Hepatocyte (in vitro differentiated cells): Measurements from ENCODE around the gene MLPH.

ENCODE experiments used
- EZH2 ChIP-seq: fragments of 200-600 bp; sonication (generic); IDR thresholded peaks from 2 replicates; pipeline ENCODE4 v1.6.1; 2016; ENCODE audit warnings: antibody characterized with exemption, mild to moderate bottlenecking, borderline replicate concordance
- TF ChIP-seq, protein P1 (sequence below): fragments of 200-600 bp; sonication (generic); IDR thresholded peaks from 2 replicates; pipeline ENCODE4 v1.5.1; 2016; ENCODE audit warnings: antibody characterized with exemption, mild to moderate bottlenecking; ENCODE audit not compliant: poor library complexity

GRCh38 chr2:237485844-237486243, 1.2 kb upstream of the MLPH start:
- TF ChIP-seq, protein P1, sequence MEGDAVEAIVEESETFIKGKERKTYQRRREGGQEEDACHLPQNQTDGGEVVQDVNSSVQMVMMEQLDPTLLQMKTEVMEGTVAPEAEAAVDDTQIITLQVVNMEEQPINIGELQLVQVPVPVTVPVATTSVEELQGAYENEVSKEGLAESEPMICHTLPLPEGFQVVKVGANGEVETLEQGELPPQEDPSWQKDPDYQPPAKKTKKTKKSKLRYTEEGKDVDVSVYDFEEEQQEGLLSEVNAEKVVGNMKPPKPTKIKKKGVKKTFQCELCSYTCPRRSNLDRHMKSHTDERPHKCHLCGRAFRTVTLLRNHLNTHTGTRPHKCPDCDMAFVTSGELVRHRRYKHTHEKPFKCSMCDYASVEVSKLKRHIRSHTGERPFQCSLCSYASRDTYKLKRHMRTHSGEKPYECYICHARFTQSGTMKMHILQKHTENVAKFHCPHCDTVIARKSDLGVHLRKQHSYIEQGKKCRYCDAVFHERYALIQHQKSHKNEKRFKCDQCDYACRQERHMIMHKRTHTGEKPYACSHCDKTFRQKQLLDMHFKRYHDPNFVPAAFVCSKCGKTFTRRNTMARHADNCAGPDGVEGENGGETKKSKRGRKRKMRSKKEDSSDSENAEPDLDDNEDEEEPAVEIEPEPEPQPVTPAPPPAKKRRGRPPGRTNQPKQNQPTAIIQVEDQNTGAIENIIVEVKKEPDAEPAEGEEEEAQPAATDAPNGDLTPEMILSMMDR = no peak
- TF ChIP-seq EZH2 = no peak
